GM19324 (cell line): ENCODE measurements around the gene NEURL3.

Experiments used
- ATAC-seq: cut with Tn5 transposase; IDR thresholded peaks from one replicate; pipeline ENCODE4 v1.9.1; 2021; ENCODE audit warnings: mild to moderate bottlenecking, moderate library complexity; ENCODE audit not compliant: unreplicated experiment, low FRiP score

NEURL3 gene

GRCh38 chr2:96541398-96542152, 36.4 kb upstream of the NEURL3 start:
- no peak for ATAC-seq

- no peak for ATAC-seq
Observed at GRCh38 chr2:96540136-96540535, 35.0 kb upstream of the NEURL3 start.

- ATAC-seq: no peak
Observed at GRCh38 chr2:96539215-96539920, 34.2 kb upstream of the NEURL3 start.

- ATAC-seq: no peak
Observed at GRCh38 chr2:96538487-96539214, 33.5 kb upstream of the NEURL3 start.

- ATAC-seq: peak; percentile 1
Observed at GRCh38 chr2:96537734-96538486, 32.8 kb upstream of the NEURL3 start.

- ATAC-seq: peak; percentile 52
Observed at GRCh38 chr2:96537066-96537733, 32.0 kb upstream of the NEURL3 start.

- peak; percentile 65 for ATAC-seq
Observed at GRCh38 chr2:96536445-96537065, 31.4 kb upstream of the NEURL3 start, which contains the start of gene ARID5A. TSS of gene ARID5A (plus strand) at chr2:96536752. CDS start at chr2:96536827, 75 bp downstream.

GRCh38 chr2:96535331-96535730, 30.2 kb upstream of the NEURL3 start:
- ATAC-seq: no peak

- ATAC-seq: no peak
Observed at GRCh38 chr2:96534701-96535181, 29.6 kb upstream of the NEURL3 start.

GRCh38 chr2:96534141-96534540, 29.0 kb upstream of the NEURL3 start:
- ATAC-seq: no peak

GRCh38 chr2:96533292-96534073, 28.3 kb upstream of the NEURL3 start:
- ATAC-seq: no peak

- no peak for ATAC-seq
Observed at GRCh38 chr2:96532641-96533291, 27.6 kb upstream of the NEURL3 start.

GRCh38 chr2:96531872-96532505, 26.8 kb upstream of the NEURL3 start:
- ATAC-seq: no peak

- no peak for ATAC-seq
Observed at GRCh38 chr2:96531366-96531765, 26.2 kb upstream of the NEURL3 start.

GRCh38 chr2:96530474-96531357, 25.6 kb upstream of the NEURL3 start:
- ATAC-seq: no peak

GRCh38 chr2:96530144-96530430, 24.9 kb upstream of the NEURL3 start:
- ATAC-seq: no peak
